Measurements from ENCODE around the gene SFN. TPM values are rescaled to one million over a fixed set of nuclear protein-coding genes. Genes with fewer than 3 reads are reported as not detected.
A peak's percentile ranks its signal among the peaks of the same experiment; 100 is the strongest.
"Not testable (repeated sequence)": the region's sequence is repeated elsewhere in the genome, so short reads cannot be mapped to it uniquely, and the experiment has no call there.

SFN gene
- total RNA-seq, 2 donors from 2014 or later: 1.9 to 3.8 TPM

- H3K4me1 ChIP-seq (ENCODE audit: control insufficient read depth in 1 of 2, low read depth in 2 of 2): peaks cover 5 to 15% of the 10 kb centered on the region in 2 donors
- no peaks in the 10 kb centered on the region for H3K9me3 ChIP-seq
- ATAC-seq (ENCODE audit: insufficient number of reproducible peaks, low FRiP score, low read depth) (no peak), DNase-seq (ENCODE audit: low spot score) (no peak)
- no peaks in the 10 kb centered on the region for H3K27me3 ChIP-seq (replicated peaks; ENCODE audit: insufficient read depth)
- no peak overlapping the region for H3K4me3 ChIP-seq
- TF ChIP-seq, protein P1, sequence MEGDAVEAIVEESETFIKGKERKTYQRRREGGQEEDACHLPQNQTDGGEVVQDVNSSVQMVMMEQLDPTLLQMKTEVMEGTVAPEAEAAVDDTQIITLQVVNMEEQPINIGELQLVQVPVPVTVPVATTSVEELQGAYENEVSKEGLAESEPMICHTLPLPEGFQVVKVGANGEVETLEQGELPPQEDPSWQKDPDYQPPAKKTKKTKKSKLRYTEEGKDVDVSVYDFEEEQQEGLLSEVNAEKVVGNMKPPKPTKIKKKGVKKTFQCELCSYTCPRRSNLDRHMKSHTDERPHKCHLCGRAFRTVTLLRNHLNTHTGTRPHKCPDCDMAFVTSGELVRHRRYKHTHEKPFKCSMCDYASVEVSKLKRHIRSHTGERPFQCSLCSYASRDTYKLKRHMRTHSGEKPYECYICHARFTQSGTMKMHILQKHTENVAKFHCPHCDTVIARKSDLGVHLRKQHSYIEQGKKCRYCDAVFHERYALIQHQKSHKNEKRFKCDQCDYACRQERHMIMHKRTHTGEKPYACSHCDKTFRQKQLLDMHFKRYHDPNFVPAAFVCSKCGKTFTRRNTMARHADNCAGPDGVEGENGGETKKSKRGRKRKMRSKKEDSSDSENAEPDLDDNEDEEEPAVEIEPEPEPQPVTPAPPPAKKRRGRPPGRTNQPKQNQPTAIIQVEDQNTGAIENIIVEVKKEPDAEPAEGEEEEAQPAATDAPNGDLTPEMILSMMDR (IDR thresholded peaks at IDR 0.05): no peak
- no peaks in the 10 kb centered on the region for H3K36me3 ChIP-seq
- H3K27ac ChIP-seq: no peak overlapping the region
Observed at GRCh38 chr1:26861286-26861701, 1.7 kb upstream of the SFN start.

GRCh38 chr1:26861889-26862378, 1.0 kb upstream of the SFN start:
- ATAC-seq (ENCODE audit: insufficient number of reproducible peaks, low FRiP score, low read depth) (no peak), DNase-seq (ENCODE audit: low spot score) (no peak)
- Histone ChIP-seq H3K9me3 (no peaks in the 10 kb centered on the region), H3K27me3 (replicated peaks; ENCODE audit: insufficient read depth) (no peaks in the 10 kb centered on the region), H3K4me1 (ENCODE audit: control insufficient read depth in 1 of 2, low read depth in 2 of 2) (peaks cover 5 to 15% of the 10 kb centered on the region in 2 donors), H3K27ac (no peak overlapping the region), H3K36me3 (no peaks in the 10 kb centered on the region), H3K4me3 (no peak overlapping the region)
- TF ChIP-seq, protein P1 (IDR thresholded peaks at IDR 0.05): no peak

DNA sequence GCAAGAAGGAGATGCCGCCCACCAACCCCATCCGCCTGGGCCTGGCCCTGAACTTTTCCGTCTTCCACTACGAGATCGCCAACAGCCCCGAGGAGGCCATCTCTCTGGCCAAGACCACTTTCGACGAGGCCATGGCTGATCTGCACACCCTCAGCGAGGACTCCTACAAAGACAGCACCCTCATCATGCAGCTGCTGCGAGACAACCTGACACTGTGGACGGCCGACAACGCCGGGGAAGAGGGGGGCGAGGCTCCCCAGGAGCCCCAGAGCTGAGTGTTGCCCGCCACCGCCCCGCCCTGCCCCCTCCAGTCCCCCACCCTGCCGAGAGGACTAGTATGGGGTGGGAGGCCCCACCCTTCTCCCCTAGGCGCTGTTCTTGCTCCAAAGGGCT, 732 bp downstream of the SFN start:
- Histone ChIP-seq H3K4me1 (ENCODE audit: control insufficient read depth in 1 of 2, low read depth in 2 of 2) (peaks cover 5 to 15% of the 10 kb centered on the region in 2 donors), H3K9me3 (no peaks in the 10 kb centered on the region), H3K36me3 (no peaks in the 10 kb centered on the region), H3K27me3 (replicated peaks; ENCODE audit: insufficient read depth) (no peaks in the 10 kb centered on the region), H3K4me3 (peak overlapping the region; percentile 80), H3K27ac (peak overlapping the region in 1 of 2 donors; percentile 99)
- ATAC-seq (ENCODE audit: insufficient number of reproducible peaks, low FRiP score, low read depth): no peak
- TF ChIP-seq, protein P1 (IDR thresholded peaks at IDR 0.05): no peak
- no peak for DNase-seq (ENCODE audit: low spot score)

- Histone ChIP-seq H3K27ac (peak overlapping the region; percentile 99 to 100), H3K4me1 (ENCODE audit: control insufficient read depth in 1 of 2, low read depth in 2 of 2) (peaks cover 5 to 15% of the 10 kb centered on the region in 2 donors), H3K9me3 (no peaks in the 10 kb centered on the region), H3K4me3 (peak overlapping the region; percentile 80), H3K27me3 (replicated peaks; ENCODE audit: insufficient read depth) (no peaks in the 10 kb centered on the region), H3K36me3 (no peaks in the 10 kb centered on the region)
- ATAC-seq (ENCODE audit: insufficient number of reproducible peaks, low FRiP score, low read depth) (peak; percentile 93), DNase-seq (ENCODE audit: low spot score) (peak; percentile 93)
- TF ChIP-seq, protein P1 (IDR thresholded peaks at IDR 0.05): peak; percentile 13
Observed at GRCh38 chr1:26864610-26865480, 1.9 kb downstream of the SFN start.

DNA sequence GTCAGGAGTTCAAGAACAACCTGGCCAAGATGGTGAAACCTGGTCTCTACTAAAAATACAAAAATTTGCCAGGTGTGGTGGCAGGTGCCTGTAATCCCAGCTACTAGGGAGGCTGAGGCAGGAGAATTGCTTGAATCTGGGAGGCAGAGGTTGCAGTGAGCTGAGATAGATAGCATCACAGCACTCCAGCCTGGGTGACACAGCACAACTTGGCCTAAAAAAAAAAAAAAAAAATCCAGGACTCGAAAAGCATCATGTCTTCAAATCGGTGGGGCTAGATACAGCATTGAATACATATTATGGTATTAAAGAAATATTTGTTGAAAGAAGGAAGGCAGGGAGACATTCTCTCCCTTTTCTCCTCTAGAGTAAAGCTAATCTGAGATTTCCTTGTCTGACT, 10.1 kb downstream of the SFN start:
- not testable (repeated sequence) for DNase-seq (ENCODE audit: low spot score); H3K9me3 ChIP-seq; H3K4me1 ChIP-seq (ENCODE audit: control insufficient read depth in 1 of 2, low read depth in 2 of 2); H3K27me3 ChIP-seq (replicated peaks; ENCODE audit: insufficient read depth); H3K36me3 ChIP-seq; ATAC-seq (ENCODE audit: insufficient number of reproducible peaks, low FRiP score, low read depth); H3K27ac ChIP-seq; H3K4me3 ChIP-seq
